Kidney epithelial cell (primary cell): ENCODE measurements around the gene SVOP. TPM values are rescaled to one million over a fixed set of nuclear protein-coding genes. Genes with fewer than 3 reads are reported as not detected.
A peak's percentile ranks its signal among the peaks of the same experiment; 100 is the strongest.

ENCODE experiments used
- DNase-seq: peaks from one replicate; pipeline ENCODE4 v3.0.0-alpha.2; 2010; ENCODE audit warnings: low read depth
- H3K27me3 ChIP-seq: 2 replicates; pipeline ENCODE4 v1.6.0; 2011; ENCODE audit warnings: low read length; ENCODE audit not compliant: control insufficient read depth, insufficient read depth
- H3K36me3 ChIP-seq: 2 replicates; pipeline ENCODE4 v1.5.1; 2011; ENCODE audit warnings: low read length; ENCODE audit not compliant: control insufficient read depth, insufficient read depth
- H3K4me3 ChIP-seq: 2 replicates; pipeline ENCODE4 v1.5.1; 2011; ENCODE audit warnings: low read depth, mild to moderate bottlenecking, control low read depth, low read length
- total RNA-seq: library from RNA; depleted of rRNA; stranded (reverse); fragments of >200 nt; gene quantifications from 2 replicates; pipeline ENCODE4 v1.2.3, GENCODE V29; 2015
- TF ChIP-seq, protein P1 (sequence below): IDR thresholded peaks from 2 replicates; pipeline ENCODE4 v1.5.1; 2011; ENCODE audit warnings: mild to moderate bottlenecking, moderate library complexity, low read length, control low read depth, inconsistent platforms; ENCODE audit not compliant: insufficient read depth, poor library complexity, severe bottlenecking

The SVOP gene
- total RNA-seq = not detected in 2 replicates

GRCh38 chr12:109020796-109021380 lies at the start of gene SVOP:
SVOP (minus strand) TSS chr12:109021068; CDS start chr12:109020868, 200 bp downstream.
- peak; percentile 25 for DNase-seq
- TF ChIP-seq, protein P1, sequence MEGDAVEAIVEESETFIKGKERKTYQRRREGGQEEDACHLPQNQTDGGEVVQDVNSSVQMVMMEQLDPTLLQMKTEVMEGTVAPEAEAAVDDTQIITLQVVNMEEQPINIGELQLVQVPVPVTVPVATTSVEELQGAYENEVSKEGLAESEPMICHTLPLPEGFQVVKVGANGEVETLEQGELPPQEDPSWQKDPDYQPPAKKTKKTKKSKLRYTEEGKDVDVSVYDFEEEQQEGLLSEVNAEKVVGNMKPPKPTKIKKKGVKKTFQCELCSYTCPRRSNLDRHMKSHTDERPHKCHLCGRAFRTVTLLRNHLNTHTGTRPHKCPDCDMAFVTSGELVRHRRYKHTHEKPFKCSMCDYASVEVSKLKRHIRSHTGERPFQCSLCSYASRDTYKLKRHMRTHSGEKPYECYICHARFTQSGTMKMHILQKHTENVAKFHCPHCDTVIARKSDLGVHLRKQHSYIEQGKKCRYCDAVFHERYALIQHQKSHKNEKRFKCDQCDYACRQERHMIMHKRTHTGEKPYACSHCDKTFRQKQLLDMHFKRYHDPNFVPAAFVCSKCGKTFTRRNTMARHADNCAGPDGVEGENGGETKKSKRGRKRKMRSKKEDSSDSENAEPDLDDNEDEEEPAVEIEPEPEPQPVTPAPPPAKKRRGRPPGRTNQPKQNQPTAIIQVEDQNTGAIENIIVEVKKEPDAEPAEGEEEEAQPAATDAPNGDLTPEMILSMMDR = no peak
- no peak within 1 kb of the TSS for H3K4me3 ChIP-seq
- H3K36me3 ChIP-seq = no peaks in the 10 kb centered on the region
- no peaks in the 10 kb centered on the region for H3K27me3 ChIP-seq

- TF ChIP-seq, protein P1 = no peak
- no peak for DNase-seq
- no peak overlapping the region for H3K4me3 ChIP-seq
- no peaks in the 10 kb centered on the region for H3K27me3 ChIP-seq
- H3K36me3 ChIP-seq = no peaks in the 10 kb centered on the region
These were observed 48.7 kb upstream of the SVOP start for GRCh38 chr12:109069307-109070271.

GRCh38 chr12:109065853-109066193 lies 45.0 kb upstream of the SVOP start:
- no peak for DNase-seq
- TF ChIP-seq, protein P1 = no peak

GRCh38 chr12:109065154-109065852 lies 44.4 kb upstream of the SVOP start:
- no peak overlapping the region for H3K4me3 ChIP-seq
- DNase-seq = no peak
- H3K27me3 ChIP-seq = no peaks in the 10 kb centered on the region
- no peaks in the 10 kb centered on the region for H3K36me3 ChIP-seq
- TF ChIP-seq, protein P1 = no peak

More at GRCh38 chr12:109065853-109066193, 45.0 kb upstream of the SVOP start:
- H3K27me3 ChIP-seq = no peaks in the 10 kb centered on the region
- H3K4me3 ChIP-seq = no peak overlapping the region
- no peaks in the 10 kb centered on the region for H3K36me3 ChIP-seq

- Histone ChIP-seq H3K27me3 (no peaks in the 10 kb centered on the region), H3K36me3 (no peaks in the 10 kb centered on the region), H3K4me3 (no peak overlapping the region)
- TF ChIP-seq, protein P1 = no peak
- DNase-seq = no peak
These were observed 43.3 kb upstream of the SVOP start for GRCh38 chr12:109064143-109064542.
